HEK293T (cell line): ENCODE data around the gene TJP2.

ENCODE experiments used
- ARNT ChIP-seq: fragments of 450-650 bp; IDR thresholded peaks from 2 replicates; pipeline ENCODE4 v1.6.1; 2017; ENCODE audit warnings: mild to moderate bottlenecking
- BHLHE40 ChIP-seq: fragments of 450-650 bp; IDR thresholded peaks from 2 replicates; pipeline ENCODE4 v1.6.1; 2016; ENCODE audit warnings: mild to moderate bottlenecking, moderate library complexity, borderline replicate concordance
- ELF4 ChIP-seq: fragments of 450-650 bp; IDR thresholded peaks from 2 replicates; pipeline ENCODE4 v1.6.1; 2017; ENCODE audit warnings: antibody characterized with exemption
- FOXA1 ChIP-seq: fragments of 450-650 bp; IDR thresholded peaks from 2 replicates; pipeline ENCODE4 v1.6.1; 2016; ENCODE audit warnings: mild to moderate bottlenecking
- FOXM1 ChIP-seq: fragments of 450-650 bp; IDR thresholded peaks from 2 replicates; pipeline ENCODE4 v1.6.1; 2017; ENCODE audit warnings: mild to moderate bottlenecking, borderline replicate concordance
- HDGF ChIP-seq: fragments of 450-650 bp; IDR thresholded peaks from 2 replicates; pipeline ENCODE4 v1.6.1; 2017; ENCODE audit warnings: antibody characterized with exemption, borderline replicate concordance
- L3MBTL2 ChIP-seq: fragments of 450-650 bp; conservative IDR thresholded peaks from 2 replicates; pipeline ENCODE4 v1.6.1; 2016; ENCODE audit warnings: mild to moderate bottlenecking
- NFRKB ChIP-seq: fragments of 450-650 bp; IDR thresholded peaks from 2 replicates; pipeline ENCODE4 v1.6.1; 2016; ENCODE audit warnings: mild to moderate bottlenecking, moderate library complexity
- SP1 ChIP-seq: fragments of 450-650 bp; IDR thresholded peaks from 2 replicates; pipeline ENCODE4 v1.6.1; 2017
- SUZ12 ChIP-seq: fragments of 450-650 bp; IDR thresholded peaks from 2 replicates; pipeline ENCODE4 v1.6.1; 2016; ENCODE audit warnings: mild to moderate bottlenecking
- TARDBP ChIP-seq: fragments of 450-650 bp; IDR thresholded peaks from 2 replicates; pipeline ENCODE4 v1.6.1; 2016

GRCh38 chr9:69139596-69139995 is 34.5 kb upstream of the TJP2 start:
- TF ChIP-seq FOXM1 (no peak), NFRKB (no peak), HDGF (no peak), TARDBP (no peak), BHLHE40 (no peak), SUZ12 (no peak), ARNT (no peak), FOXA1 (no peak), ELF4 (no peak), SP1 (no peak), L3MBTL2 (no peak)
